Ecto neural progenitor cell (in vitro differentiated cells): ENCODE results near the gene GAS5.
"Not testable (repeated sequence)": the region's sequence is repeated elsewhere in the genome, so short reads cannot be mapped to it uniquely, and the experiment has no call there.

Experiments used
- DNase-seq: peaks from one replicate; pipeline ENCODE4 v3.0.0-alpha.2; 2018; ENCODE audit warnings: low spot score

The GAS5 gene

DNA sequence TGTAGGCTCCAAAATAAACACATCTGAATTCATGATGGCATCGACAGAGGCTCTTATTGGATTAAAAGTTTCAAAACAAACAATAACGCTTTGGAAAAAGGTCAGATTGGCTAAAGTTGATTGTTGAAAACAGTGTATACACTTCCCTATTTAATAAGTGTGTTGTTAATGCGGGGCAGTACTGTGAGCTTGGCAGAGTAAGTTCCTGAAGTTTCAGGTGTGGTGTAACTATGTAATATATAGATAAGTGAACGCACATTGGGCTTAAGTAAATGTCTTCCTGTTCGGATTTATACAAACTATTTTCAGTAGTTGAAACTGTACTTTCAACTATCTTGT is 1.2 kb upstream of the GAS5 start:
- DNase-seq: no peak

DNA sequence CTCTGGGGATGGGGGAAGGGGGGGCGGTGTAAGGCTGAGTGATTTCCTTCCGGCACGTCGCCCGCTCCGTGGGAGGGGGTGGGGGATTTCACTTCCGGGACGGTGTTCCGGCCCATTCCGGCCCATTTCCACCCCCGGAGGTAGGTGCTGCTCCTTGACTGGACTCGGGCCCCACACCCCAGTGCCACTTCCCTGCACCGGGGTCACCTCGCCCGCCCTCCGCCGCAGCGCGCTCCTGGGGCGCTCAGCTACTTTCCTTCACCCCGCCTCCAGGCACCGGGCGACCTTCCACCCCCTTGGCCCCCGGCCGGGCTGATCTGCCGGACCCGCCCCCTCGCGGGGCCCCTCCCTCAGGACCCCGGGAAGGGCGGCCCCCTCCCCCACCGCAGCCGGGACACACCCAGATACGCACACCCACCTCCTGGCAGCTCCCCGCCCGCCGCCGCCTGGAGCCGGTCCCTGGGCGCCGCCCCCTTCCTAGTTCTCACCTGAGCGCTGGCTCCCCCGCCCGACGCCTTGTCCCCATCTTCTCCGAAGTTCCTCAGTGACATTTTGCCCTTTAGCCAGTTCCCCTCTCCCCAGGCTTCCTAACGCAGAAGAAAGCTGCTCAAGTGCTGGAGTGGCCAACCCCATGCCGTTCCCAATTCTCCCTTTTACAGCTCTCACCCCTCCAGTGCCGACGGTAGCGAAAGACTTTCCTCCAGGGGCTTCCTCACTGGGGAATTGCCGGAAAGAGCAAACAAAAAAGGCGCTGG is 654 bp upstream of the GAS5 start, which contains the start of gene ZBTB37:
Gene ZBTB37, plus strand, starts transcription at position 115 of the 755 bp plus-strand sequence. CDS start 1,846 bp downstream, outside the sequence.
- peak; percentile 96 for DNase-seq

DNA sequence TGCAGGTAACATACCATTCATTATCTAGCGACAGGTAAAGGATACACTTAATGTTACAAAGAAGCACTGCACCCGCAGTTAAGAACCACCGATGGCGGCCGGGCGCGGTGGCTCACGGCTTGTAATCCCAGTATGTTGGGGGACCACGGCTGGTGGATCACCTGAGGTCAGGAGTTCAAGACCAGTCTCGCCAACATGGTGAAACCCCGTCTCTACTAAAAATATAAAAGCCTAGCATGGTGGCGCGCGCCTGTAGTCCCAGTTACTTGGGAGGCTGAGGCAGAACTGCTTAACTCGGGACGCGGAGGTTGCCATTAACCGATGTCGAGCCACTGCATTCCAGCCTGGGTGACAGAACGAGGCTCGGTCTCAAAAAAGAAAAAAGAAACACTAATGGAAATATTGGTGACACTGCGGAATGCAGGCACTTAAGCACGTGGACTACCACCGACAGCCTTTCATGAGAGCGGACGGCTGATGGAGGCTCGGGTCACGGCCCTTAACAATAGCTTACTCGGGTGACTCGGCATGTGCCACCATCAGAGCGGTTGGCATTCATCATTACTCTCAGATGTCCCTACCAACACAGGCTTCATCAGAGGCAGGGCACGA is 542 bp downstream of the GAS5 start:
- no peak for DNase-seq

DNA sequence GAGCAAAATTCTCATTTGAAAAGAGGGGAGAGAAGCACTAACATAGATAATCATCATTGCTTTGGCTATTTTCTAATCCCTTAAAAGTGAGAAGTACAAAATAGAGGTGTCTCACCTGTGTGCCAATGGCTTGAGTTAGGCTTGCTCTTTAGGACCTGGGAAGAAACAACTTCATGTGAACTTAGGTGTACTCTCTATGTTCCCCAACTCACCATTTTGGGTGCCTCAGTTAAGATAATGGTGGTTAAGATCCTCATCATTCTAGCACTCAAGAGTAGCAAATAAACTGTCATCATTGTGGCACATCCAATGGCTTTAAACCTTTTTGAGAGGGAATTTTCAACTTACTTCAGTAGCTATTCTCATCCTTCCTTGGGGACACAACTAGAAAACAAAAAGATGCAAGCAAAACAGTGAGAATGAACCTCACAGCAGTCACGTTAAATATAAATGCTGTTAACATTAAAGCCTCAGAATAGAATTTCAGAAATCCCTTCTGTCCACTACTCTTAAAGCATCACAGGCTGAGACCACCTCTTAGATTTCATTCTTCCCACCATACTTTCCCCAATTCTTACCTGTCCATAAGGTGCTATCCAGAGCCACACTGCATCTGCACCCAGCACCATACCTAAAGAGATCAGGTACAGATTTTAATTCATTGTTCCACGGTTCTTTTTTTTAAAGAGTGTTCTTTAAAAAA is 1.2 kb downstream of the GAS5 start:
- no peak for DNase-seq

DNA sequence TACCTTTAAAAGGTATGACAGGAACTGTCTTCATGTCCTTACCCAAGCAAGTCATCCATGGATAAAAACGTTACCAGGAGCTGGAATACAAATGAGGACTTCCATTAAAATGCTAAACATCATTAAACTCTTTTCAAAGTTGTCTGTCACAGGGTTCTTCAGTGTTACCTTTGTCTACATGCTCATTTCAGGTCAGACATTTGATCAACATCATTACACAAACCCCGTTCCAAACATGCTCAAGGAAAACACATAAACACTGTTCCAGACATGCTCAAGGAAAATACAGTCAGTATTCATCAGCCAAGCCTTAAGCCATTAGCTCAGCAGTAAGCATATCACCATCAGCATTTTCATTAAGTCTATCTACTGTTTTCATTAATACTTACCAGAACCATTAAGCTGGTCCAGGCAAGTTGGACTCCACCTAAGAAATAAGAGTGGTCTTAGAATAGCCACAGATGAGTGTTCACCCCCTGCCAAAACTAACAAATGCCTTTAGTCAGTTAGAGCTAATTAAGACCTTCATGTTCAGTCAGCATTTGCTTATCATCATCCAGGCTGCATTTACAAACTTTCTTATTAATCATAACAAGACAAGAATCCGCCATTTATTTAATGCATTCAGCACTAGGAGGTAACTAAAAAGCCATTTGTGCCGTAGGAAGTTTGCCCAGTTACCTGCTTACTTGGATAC is 2.2 kb downstream of the GAS5 start:
- DNase-seq: no peak

DNA sequence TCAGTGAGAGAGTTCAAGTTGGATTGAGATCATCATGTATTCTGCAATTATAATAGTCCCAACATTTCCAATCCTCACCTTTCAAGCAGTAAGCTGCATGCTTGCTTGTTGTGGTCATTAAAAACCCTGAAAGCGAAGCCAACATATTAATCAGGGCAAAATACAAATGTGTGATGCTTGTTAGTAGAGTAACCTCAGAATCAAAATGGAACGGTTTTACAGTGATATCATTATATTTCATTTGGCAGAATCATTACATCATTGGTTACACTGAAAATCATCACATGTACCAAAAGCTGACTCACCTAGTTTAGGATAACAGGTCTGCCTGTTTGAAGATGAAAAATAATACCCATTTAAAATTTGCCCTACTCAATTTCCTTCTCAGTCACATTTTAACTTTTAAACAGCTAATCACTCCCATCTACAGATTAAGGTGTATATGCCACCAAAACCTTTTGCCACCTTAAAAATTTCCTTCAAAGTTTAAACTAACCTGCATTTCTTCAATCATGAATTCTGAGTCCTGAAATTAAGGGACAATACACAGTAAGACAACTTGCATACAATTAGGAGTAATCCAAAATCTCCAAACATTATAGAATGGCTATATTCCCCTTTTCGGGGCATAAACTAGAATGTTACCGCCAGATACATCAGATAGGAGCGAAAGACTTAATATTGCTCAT is 3.5 kb downstream of the GAS5 start:
- DNase-seq: no peak

DNA sequence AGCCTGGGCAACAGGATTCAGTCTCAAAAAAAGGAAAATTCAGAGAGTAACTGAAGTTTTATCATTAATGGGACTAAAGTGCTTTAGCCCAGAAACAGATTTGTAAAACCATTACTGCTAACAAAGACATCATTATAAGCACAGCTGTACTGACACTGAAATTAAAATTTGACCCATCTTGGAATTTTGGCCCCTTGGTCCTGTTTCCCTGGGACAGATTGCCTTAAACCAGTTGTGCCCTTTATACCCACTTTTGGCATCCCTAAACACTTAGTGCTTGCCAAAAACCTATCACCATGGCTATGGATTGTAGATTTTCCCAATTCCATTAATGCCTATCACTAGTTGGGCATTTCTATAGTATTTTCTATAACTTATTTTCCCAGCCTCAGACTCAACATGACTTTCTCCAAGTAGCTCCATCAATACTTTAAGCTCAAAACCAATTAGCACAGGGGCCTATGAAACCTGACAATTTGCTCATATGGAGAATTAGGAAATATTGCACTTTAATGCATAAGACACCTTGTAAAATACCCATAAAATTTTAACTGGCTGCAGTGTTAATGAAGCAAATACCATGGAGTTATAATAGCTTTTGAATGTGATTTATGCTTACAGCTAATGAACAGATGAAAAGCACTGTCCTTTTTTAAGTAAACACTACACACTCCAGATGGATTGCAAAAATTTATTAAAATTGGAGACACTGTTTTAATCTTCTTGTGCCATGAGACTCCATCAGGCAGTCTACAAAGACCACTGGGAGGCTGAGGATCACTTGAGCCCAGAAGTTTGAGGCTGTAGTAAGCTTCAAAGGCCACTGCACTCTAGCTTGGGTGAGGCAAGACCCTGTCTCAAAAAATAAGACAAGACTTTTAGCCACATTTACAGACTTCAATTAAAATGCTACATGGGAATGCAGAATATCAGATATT is 4.3 kb downstream of the GAS5 start:
- no peak for DNase-seq

DNA sequence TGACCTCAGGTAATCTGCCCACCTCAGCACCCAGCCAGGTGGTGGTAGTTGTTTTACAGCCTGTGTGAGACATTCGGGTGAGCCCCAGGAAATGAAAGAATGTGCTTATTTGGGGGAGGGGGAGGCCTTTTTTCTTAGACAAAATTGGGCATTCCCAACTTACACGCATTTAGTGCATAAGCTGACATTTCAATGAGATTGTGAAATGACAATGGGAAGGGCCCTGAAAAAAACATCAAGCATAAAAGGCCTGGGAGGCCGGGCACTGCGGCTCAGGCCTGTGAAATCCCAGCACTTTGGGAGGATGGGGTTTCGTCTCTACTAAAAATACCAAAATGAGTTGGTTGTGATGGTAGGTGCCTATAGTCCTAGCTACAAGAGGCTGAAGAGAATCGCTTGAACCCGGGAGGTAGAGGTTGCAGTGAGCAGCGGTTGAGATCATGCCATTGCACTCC is 5.0 kb downstream of the GAS5 start:
- DNase-seq: no peak

DNA sequence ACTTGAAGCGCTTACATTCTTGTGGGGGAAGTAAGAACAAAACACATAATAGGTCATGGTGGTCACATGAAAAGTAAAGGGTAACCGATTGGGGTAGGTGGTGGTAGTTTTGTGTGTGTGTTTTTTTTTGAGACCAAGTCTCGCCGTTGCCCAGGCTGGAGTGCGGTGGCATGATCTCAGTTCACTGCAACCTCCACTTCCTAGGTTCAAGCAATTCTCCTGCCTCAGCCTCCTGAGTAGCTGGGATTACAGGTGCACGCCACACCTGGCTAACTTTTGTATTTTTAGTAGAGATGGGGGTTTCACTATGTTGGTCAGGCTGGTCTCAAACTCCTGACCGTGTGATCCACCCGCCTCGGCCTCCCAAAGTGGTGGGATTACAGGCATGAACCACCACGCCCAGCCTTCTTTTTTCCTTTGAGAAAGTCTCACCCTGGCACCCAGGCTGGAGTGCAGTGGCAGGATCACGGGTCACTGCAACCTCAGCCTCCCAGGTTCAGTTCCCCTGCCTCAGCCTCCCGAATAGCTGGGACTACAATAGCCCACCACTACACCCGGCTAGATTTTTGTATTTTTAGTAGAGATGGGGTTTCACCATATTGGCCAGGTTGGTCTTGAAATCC is 5.5 kb downstream of the GAS5 start:
- DNase-seq: not testable (repeated sequence)

DNA sequence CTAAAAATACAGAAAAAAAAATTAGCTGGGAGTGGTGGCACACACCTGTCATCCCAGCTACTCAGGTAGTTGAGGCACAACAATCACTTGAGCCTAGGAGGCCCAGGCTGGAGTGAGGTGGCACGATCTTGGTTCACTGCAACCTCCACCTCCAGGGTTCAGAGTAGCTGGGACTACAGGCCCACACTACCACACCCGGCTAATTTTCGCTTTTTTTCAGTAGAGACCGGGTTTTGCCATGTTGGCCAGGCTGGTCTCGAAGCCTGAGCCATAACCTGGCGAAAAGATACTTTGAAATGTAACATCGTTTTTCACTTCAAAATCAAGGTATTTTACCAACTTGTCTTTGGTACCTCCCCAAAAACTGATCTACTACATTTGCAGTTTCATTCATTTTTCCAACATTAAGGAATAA is 6.1 kb downstream of the GAS5 start:
- DNase-seq: no peak

DNA sequence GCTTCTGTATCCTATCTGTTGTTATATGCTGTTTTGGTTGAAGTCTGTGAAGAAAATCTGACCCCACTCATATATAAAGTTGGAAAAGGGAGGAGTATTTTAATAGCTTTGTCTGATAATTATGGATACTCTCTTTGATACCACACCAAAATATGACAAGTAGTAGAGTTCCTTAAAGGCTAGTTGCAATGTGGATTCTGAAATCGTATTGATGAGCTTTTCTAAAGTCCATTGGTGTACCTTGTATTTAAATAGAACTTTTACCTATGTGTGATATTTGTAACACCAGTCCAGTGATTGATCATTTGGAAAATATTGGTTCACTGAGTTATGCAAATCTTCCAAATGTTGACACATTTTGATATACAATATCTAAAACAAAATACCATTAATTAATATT is 7.7 kb downstream of the GAS5 start:
- no peak for DNase-seq

DNA sequence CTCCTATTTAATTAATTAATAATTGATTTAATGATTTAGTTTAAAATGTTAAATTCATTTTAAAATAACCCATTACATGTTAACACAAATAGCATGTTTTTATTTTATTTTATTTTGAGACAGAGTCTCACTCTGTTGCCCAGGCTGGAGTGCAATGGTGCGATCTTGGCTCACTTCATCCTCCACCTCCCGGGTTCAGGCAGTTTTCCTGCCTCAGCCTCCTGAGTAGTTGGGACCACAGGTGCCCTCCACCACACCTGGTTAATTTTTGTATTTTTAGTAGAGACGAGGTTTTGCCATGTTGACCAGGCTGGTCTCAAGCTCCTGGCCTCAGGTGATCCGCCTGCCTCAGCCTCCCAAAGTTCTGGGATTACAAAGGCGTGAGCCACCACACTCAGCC is 8.2 kb downstream of the GAS5 start:
- DNase-seq: not testable (repeated sequence)

DNA sequence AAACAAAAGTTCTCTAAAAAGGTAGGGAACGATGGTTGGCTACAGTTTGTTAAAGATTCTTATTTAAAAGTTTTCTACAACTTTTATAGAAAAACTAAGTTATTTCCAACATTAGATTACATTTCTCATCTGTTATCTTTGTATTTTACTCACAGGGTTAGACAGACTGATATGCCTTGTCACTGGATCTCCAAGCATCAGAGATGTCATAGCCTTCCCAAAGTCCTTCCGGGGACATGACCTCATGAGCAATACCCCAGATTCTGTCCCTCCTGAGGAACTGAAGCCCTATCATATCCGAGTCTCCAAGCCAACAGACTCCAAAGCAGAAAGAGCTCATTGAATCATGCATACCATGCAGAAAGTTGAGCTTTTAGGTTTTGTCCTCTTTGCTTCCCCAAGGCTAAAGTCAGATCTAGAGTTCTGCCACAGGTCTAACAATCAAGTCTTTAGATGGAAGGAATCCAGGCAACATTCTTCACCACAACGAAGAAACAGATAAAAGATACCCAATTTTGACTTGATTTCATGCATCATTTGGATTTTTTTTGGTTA is 10.3 kb downstream of the GAS5 start:
- no peak for DNase-seq

DNA sequence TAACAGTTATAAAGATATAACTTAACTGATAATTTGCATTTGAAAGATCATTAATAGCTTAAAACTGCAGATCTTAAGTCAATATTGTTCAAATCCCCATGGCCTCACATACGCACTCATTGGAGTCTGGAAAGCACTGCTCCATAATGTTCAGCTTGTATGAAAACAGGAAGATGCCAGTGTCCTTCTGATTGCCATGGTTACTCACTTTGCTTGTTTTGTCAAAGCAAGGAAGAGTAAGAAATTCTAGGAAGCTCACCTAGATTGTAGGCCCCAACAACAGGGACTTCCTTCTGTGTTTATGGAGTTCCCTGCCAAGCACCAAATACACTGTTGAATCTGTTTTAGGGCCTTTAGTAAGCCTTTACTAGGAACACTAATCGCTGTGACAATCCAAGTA is 10.9 kb downstream of the GAS5 start:
- DNase-seq: no peak

DNA sequence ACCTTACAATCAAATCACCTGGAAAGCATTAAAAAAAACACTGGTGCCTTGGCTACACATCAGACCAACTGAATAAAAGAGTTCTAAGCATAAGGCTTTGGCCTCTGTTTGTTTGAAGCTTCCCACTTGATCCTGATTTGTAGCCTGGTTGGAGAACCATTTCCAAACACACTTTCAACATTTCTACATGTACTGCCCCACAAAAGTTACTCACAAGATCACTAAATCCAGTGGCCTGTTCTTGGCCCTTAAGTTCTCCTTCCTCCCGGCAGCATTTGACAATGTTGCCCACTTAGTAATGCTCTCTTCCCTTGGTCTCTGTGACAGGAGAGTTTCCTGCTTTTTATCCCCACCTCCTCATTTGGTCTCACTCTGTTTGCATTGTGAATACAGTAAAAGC is 11.8 kb downstream of the GAS5 start:
- DNase-seq: no peak

DNA sequence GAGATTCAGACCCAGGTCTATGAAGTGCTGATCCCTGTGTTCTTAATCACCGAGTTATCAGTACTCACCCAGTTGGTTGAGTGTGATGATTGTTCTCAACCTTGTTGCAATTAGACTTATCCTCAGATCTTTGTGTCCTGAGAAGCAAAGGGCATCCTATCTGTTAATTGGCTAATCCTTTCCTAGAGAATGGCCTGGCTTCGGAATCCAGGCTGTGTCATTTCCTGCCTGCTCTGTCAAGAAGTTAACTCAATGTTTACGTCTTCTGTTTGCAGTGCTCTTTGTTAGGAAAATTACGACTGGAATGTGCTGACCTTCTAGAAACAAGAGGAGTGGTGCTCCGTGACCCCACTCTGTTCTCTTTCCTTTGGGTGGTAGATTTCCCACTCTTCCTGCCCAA is 14.7 kb downstream of the GAS5 start:
- DNase-seq: no peak

DNA sequence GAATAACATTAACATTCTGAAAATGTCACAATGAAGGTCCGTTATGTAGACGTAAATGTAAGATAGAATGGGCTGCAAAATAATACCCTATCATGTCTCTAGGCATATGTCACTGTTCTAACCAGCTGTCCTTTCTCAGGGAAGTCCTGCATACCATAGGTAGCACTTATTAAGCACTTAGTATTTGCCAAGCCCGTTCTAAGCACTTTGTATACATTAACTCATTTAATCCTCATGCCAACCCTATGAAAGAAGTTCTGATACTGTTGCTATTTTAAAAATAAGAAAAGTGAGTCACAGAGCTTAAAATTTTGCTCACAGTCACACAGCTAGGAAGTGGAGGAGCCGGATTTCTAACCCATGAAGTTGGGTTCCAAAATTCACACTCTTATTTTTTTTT is 15.7 kb downstream of the GAS5 start:
- no peak for DNase-seq

DNA sequence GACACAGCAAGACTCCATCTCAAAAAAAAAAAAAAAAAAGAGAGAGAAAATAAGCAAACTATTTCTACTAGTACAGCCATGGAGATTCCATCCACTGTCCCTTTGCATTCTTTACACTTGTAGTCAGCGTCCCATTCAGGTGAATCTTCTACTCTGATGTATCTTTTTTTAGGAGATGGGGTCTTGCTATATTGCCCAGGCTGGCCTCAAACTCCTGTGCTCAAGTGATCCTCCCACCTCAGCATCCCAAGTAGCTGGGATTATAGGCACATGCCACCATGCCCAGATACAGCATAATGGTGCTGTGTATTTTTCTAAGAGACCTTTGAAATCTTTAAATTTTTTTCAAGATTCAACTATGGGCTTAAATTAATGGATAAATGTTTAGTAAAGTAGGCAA is 35.0 kb downstream of the GAS5 start:
- DNase-seq: no peak

DNA sequence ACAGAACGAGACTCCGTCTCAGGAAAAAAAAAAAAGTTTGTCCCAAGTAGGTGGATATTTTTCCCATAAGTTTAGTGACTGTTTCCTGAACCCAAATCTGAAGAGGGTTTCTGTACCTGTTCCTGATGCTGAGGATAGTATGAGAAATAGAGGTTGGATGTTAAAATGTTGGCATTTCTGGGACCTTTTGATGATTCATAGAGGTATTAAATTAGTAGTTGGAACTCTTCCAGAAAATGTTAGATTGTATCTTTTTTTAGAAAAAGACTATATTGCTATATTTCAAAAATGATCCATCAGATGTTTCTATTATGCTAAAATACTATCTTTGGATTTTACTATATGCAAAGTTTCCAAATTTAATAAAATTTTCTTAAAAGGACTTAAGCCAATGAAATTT is 40.2 kb downstream of the GAS5 start:
- no peak for DNase-seq
